ENCODE data around the gene CEPT1. TPM values are rescaled to one million over a fixed set of nuclear protein-coding genes. Genes with fewer than 3 reads are reported as not detected.

The CEPT1 gene
- total and polyA plus RNA-seq, 10 of the 15 experiments (the other 5 are each of a cell fraction or from before 2014, with no cell fraction given), result 29.4 to 77.9 (median 54.8) TPM

- TF ChIP-seq SP1 (IDR thresholded peaks at IDR 0.05; ENCODE audit: low read depth, low read length), result no peak
Observed at GRCh38 chr1:111126354-111126753, 13.7 kb upstream of the CEPT1 start (continued).

GRCh38 chr1:111127923-111128643 is 11.9 kb upstream of the CEPT1 start:
- Histone ChIP-seq H2AFZ (ENCODE audit: control insufficient read depth, low read depth, low read length) (no peak overlapping the region; the same call in 1 of the 2 replicates), H3K36me3 (ENCODE audit: control insufficient read depth in 2 of 2, insufficient read depth in 2 of 2, low read length in 1 of 2) (peaks cover 0 to 23% of the 10 kb centered on the region in 2 experiments; a peak in 2 of 4 replicates), H3K9me3 (replicated peaks; ENCODE audit: control insufficient read depth, insufficient read depth, low read length) (no peaks in the 10 kb centered on the region; the same call in 2 of the 3 replicates), H3K27me3 (replicated peaks in 1 of 2; ENCODE audit: control insufficient read depth in 2 of 2, insufficient read depth in 2 of 2, low read length in 1 of 2) (no peaks in the 10 kb centered on the region), H4K20me1 (ENCODE audit: control insufficient read depth, insufficient read depth) (no peaks in the 10 kb centered on the region), H3K79me2 (ENCODE audit: control insufficient read depth, insufficient read depth, low read length) (peaks cover 7% of the 10 kb centered on the region), H3K27ac (ENCODE audit: control insufficient read depth, insufficient read depth) (peak overlapping the region; percentile 94), H3K4me1 (ENCODE audit: control insufficient read depth, insufficient read depth, low read length) (peaks cover 43% of the 10 kb centered on the region), H3K4me3 (0 out of 2 replicates have a peak overlapping the region, but pooled peaks have one; percentile 45), H3K4me2 (ENCODE audit: control insufficient read depth, insufficient read depth) (peak overlapping the region; percentile 64), H3K9ac (ENCODE audit: control insufficient read depth, insufficient read depth, low read length) (peak overlapping the region; percentile 49)
- CTCF ChIA-PET, result interaction anchor here (0.7 to 2.7 kb wide), 7 partner anchors 9 to 884 kb away, joined by 3 to 11 read pairs (median 4); no protein-coding TSS in a partner anchor
- WGBS (ENCODE audit: insufficient coverage, insufficient replicate concordance, low lambda C conversion rate, missing lambda C conversion rate), result 0% methylated on average over 3 of the region's 3 CpGs
- BruUV-seq (replicated peaks), result no TSS peak
- FAIRE-seq, result peak; percentile 44
- peak; percentile 90 for ATAC-seq
- SMC1A ChIA-PET (ENCODE audit: uncharacterized antibody, unreplicated experiment), result interaction anchor here (0.6 to 4.1 kb wide), 11 partner anchors 9 to 232 kb away, joined by 3 to 42 read pairs (median 8); partner anchors contain the start of genes CEPT1 and DRAM2
- RAD21 ChIA-PET (ENCODE audit: unreplicated experiment), result interaction anchor here (0.7 to 3.7 kb wide), 11 partner anchors 13 to 256 kb away, joined by 3 to 35 read pairs (median 6); partner anchors contain the start of genes CD53, CEPT1 and DRAM2
- in situ Hi-C loops (cut with MboI), result no loop called here
- DNase-seq (ENCODE audit: low read depth, low spot score), result peak; percentile 81
- intact Hi-C loops (cut with micrococcal nuclease; ENCODE audit: unreplicated experiment), result loop anchor here (1.0 to 5.0 kb wide), 2 partner anchors 93 to 96 kb away; no protein-coding TSS in a partner anchor
- POLR2A ChIA-PET, result interaction anchor here (0.6 to 2.3 kb wide), 6 partner anchors 12 to 254 kb away, joined by 3 to 20 read pairs (median 4); partner anchors contain the start of genes CEPT1 and DRAM2
- peak; percentile 89 for TF ChIP-seq NFIC (IDR thresholded peaks at IDR 0.05; ENCODE audit: low read depth, low read length)
- peak; percentile 55 for TF ChIP-seq BCL11A (IDR thresholded peaks at IDR 0.05; ENCODE audit: low read depth, low read length)
- TF ChIP-seq TCF7 (IDR thresholded peaks at IDR 0.05; ENCODE audit: borderline replicate concordance), result peak; percentile 38; the same call in 1 of the 2 replicates
- no peak for TF ChIP-seq RELA (IDR thresholded peaks at IDR 0.05; ENCODE audit: borderline replicate concordance, partially characterized antibody)
- TF ChIP-seq ZBED1 (IDR thresholded peaks at IDR 0.05; ENCODE audit: borderline replicate concordance), result peak; percentile 33; the same call in 1 of the 2 replicates
- peak; percentile 68; the same call in 1 of the 2 replicates for TF ChIP-seq ATF7 (IDR thresholded peaks at IDR 0.05; ENCODE audit: low read depth)
- TF ChIP-seq TBL1XR1 (IDR thresholded peaks at IDR 0.05; ENCODE audit: low read depth, low read length), result peak; percentile 21; the same call in 1 of the 2 replicates
- TF ChIP-seq, protein P1, sequence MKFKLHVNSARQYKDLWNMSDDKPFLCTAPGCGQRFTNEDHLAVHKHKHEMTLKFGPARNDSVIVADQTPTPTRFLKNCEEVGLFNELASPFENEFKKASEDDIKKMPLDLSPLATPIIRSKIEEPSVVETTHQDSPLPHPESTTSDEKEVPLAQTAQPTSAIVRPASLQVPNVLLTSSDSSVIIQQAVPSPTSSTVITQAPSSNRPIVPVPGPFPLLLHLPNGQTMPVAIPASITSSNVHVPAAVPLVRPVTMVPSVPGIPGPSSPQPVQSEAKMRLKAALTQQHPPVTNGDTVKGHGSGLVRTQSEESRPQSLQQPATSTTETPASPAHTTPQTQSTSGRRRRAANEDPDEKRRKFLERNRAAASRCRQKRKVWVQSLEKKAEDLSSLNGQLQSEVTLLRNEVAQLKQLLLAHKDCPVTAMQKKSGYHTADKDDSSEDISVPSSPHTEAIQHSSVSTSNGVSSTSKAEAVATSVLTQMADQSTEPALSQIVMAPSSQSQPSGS (IDR thresholded peaks at IDR 0.05; ENCODE audit: low read length), result peak; percentile 77
- TF ChIP-seq SMAD1 (IDR thresholded peaks at IDR 0.05; ENCODE audit: low read depth, partially characterized antibody), result peak; percentile 25
- TF ChIP-seq, protein P2, sequence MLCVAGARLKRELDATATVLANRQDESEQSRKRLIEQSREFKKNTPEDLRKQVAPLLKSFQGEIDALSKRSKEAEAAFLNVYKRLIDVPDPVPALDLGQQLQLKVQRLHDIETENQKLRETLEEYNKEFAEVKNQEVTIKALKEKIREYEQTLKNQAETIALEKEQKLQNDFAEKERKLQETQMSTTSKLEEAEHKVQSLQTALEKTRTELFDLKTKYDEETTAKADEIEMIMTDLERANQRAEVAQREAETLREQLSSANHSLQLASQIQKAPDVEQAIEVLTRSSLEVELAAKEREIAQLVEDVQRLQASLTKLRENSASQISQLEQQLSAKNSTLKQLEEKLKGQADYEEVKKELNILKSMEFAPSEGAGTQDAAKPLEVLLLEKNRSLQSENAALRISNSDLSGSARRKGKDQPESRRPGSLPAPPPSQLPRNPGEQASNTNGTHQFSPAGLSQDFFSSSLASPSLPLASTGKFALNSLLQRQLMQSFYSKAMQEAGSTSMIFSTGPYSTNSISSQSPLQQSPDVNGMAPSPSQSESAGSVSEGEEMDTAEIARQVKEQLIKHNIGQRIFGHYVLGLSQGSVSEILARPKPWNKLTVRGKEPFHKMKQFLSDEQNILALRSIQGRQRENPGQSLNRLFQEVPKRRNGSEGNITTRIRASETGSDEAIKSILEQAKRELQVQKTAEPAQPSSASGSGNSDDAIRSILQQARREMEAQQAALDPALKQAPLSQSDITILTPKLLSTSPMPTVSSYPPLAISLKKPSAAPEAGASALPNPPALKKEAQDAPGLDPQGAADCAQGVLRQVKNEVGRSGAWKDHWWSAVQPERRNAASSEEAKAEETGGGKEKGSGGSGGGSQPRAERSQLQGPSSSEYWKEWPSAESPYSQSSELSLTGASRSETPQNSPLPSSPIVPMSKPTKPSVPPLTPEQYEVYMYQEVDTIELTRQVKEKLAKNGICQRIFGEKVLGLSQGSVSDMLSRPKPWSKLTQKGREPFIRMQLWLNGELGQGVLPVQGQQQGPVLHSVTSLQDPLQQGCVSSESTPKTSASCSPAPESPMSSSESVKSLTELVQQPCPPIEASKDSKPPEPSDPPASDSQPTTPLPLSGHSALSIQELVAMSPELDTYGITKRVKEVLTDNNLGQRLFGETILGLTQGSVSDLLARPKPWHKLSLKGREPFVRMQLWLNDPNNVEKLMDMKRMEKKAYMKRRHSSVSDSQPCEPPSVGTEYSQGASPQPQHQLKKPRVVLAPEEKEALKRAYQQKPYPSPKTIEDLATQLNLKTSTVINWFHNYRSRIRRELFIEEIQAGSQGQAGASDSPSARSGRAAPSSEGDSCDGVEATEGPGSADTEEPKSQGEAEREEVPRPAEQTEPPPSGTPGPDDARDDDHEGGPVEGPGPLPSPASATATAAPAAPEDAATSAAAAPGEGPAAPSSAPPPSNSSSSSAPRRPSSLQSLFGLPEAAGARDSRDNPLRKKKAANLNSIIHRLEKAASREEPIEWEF (IDR thresholded peaks at IDR 0.05; ENCODE audit: insufficient replicate concordance, low read depth, low read length), result peak; percentile 30
- peak; percentile 95 for TF ChIP-seq ZNF384 (IDR thresholded peaks at IDR 0.05; ENCODE audit: borderline replicate concordance, low read depth, low read length)
- TF ChIP-seq ZNF217 (IDR thresholded peaks at IDR 0.05), result peak; percentile 59; the same call in 1 of the 2 replicates
- TF ChIP-seq MTA2 (IDR thresholded peaks at IDR 0.05; ENCODE audit: low read depth), result peak; percentile 89
- TF ChIP-seq ZNF24 (IDR thresholded peaks at IDR 0.05), result peak; percentile 65; the same call in 1 of the 2 replicates

Measured in GM12878 (cell line).